HUES64 (cell line): Measurements from ENCODE around the gene GLI3.
A peak's percentile ranks its signal among the peaks of the same experiment; 100 is the strongest.
"Not testable (repeated sequence)": the region's sequence is repeated elsewhere in the genome, so short reads cannot be mapped to it uniquely, and the experiment has no call there.

Experiments
- H3K27ac ChIP-seq: 2 replicates; pipeline ENCODE4 v1.7.0; 2013; ENCODE audit warnings: low read depth, low read length, inconsistent platforms
- H3K27me3 ChIP-seq: 2 replicates; pipeline ENCODE4 v1.6.1; 2013; ENCODE audit warnings: mild to moderate bottlenecking, low read length; ENCODE audit not compliant: insufficient read depth
- H3K36me3 ChIP-seq: 2 replicates; pipeline ENCODE4 v1.6.1; 2013; ENCODE audit warnings: mild to moderate bottlenecking, low read length; ENCODE audit not compliant: insufficient read depth
- H3K4me1 ChIP-seq: 2 replicates; pipeline ENCODE4 v1.6.1; 2013; ENCODE audit warnings: mild to moderate bottlenecking, low read length, moderate library complexity; ENCODE audit not compliant: insufficient read depth
- H3K4me3 ChIP-seq: 2 replicates; pipeline ENCODE4 v1.5.1; 2013; ENCODE audit warnings: mild to moderate bottlenecking, low read length, moderate library complexity
- H3K9ac ChIP-seq: 2 replicates; pipeline ENCODE4 v1.6.1; 2013; ENCODE audit warnings: mild to moderate bottlenecking, low read depth, low read length
- H3K9me3 ChIP-seq: 2 replicates; pipeline ENCODE4 v1.6.1; 2013; ENCODE audit warnings: low read depth, low read length; ENCODE audit not compliant: insufficient read depth
- WGBS: fragments of 150-250, 120-280 bp; methylation state at CpG from one replicate; pipeline ENCODE4 v1.1.7; 2013; ENCODE audit warnings: missing lambda C conversion rate; 5-methylcytosine and 5-hydroxymethylcytosine counted together

Gene GLI3

GRCh38 chr7:42211938-42212337 is 25.1 kb downstream of the GLI3 start:
- Histone ChIP-seq H3K9ac (no peak overlapping the region), H3K4me3 (no peak overlapping the region), H3K27me3 (no peaks in the 10 kb centered on the region), H3K27ac (peak overlapping the region; percentile 55; the same call in 1 of the 2 replicates), H3K36me3 (peaks cover 19% of the 10 kb centered on the region; the same call in 1 of the 2 replicates), H3K9me3 (no peaks in the 10 kb centered on the region), H3K4me1 (peaks cover 58% of the 10 kb centered on the region)
- 95% methylated on average over 3 of the region's 3 CpGs for WGBS

GRCh38 chr7:42210779-42211178 is 26.2 kb downstream of the GLI3 start:
- WGBS: 76% methylated on average over 3 of the region's 3 CpGs
- H3K9ac ChIP-seq: no peak overlapping the region; the same call in 1 of the 2 replicates
- peak overlapping the region; percentile 24; the same call in 1 of the 2 replicates for H3K27ac ChIP-seq
- peaks cover 58% of the 10 kb centered on the region for H3K4me1 ChIP-seq
- no peak overlapping the region for H3K4me3 ChIP-seq
- H3K27me3 ChIP-seq: no peaks in the 10 kb centered on the region
- peaks cover 20% of the 10 kb centered on the region; the same call in 1 of the 2 replicates for H3K36me3 ChIP-seq
- H3K9me3 ChIP-seq: no peaks in the 10 kb centered on the region

- H3K27ac ChIP-seq: peak overlapping the region; percentile 24; the same call in 1 of the 2 replicates
- H3K27me3 ChIP-seq: no peaks in the 10 kb centered on the region
- H3K4me1 ChIP-seq: peaks cover 55% of the 10 kb centered on the region
- WGBS: 100% methylated on average over 2 of the region's 3 CpGs
- peaks cover 20% of the 10 kb centered on the region; the same call in 1 of the 2 replicates for H3K36me3 ChIP-seq
- no peak overlapping the region for H3K4me3 ChIP-seq
- no peaks in the 10 kb centered on the region for H3K9me3 ChIP-seq
- H3K9ac ChIP-seq: no peak overlapping the region; the same call in 1 of the 2 replicates
Measured at GRCh38 chr7:42210333-42210732, 26.7 kb downstream of the GLI3 start.

GRCh38 chr7:42209085-42209484 is 27.9 kb downstream of the GLI3 start:
- H3K4me3 ChIP-seq, H3K27ac ChIP-seq, H3K9me3 ChIP-seq, H3K9ac ChIP-seq, H3K27me3 ChIP-seq: not testable (repeated sequence)
- Histone ChIP-seq H3K4me1 (peaks cover 43% of the 10 kb centered on the region), H3K36me3 (peaks cover 23% of the 10 kb centered on the region; the same call in 1 of the 2 replicates)

- Histone ChIP-seq H3K4me3 (no peak overlapping the region), H3K36me3 (peaks cover 23% of the 10 kb centered on the region; the same call in 1 of the 2 replicates), H3K27ac (no peak overlapping the region), H3K27me3 (no peaks in the 10 kb centered on the region), H3K9me3 (no peaks in the 10 kb centered on the region), H3K4me1 (peaks cover 38% of the 10 kb centered on the region), H3K9ac (no peak overlapping the region)
Measured at GRCh38 chr7:42208572-42208971, 28.4 kb downstream of the GLI3 start.

GRCh38 chr7:42207420-42207819 is 29.6 kb downstream of the GLI3 start:
- Histone ChIP-seq H3K9ac (no peak overlapping the region), H3K36me3 (peaks cover 26% of the 10 kb centered on the region; the same call in 1 of the 2 replicates), H3K4me1 (peaks cover 26% of the 10 kb centered on the region), H3K27me3 (no peaks in the 10 kb centered on the region), H3K9me3 (no peaks in the 10 kb centered on the region), H3K4me3 (no peak overlapping the region), H3K27ac (no peak overlapping the region)
- 97% methylated on average over 1 of the region's 2 CpGs for WGBS

- Histone ChIP-seq H3K36me3 (peaks cover 15% of the 10 kb centered on the region; the same call in 1 of the 2 replicates), H3K9me3 (no peaks in the 10 kb centered on the region), H3K27me3 (no peaks in the 10 kb centered on the region), H3K9ac (no peak overlapping the region), H3K4me1 (no peaks in the 10 kb centered on the region), H3K4me3 (no peak overlapping the region), H3K27ac (no peak overlapping the region)
Measured at GRCh38 chr7:42203336-42203735, 33.7 kb downstream of the GLI3 start.

GRCh38 chr7:42202601-42203000 is 34.4 kb downstream of the GLI3 start:
- Histone ChIP-seq H3K36me3 (peaks cover 15% of the 10 kb centered on the region; the same call in 1 of the 2 replicates), H3K27ac (no peak overlapping the region), H3K4me3 (no peak overlapping the region), H3K9me3 (no peaks in the 10 kb centered on the region), H3K27me3 (no peaks in the 10 kb centered on the region), H3K9ac (no peak overlapping the region), H3K4me1 (peaks cover 3% of the 10 kb centered on the region; the same call in 1 of the 2 replicates)
- 95% methylated on average over 4 of the region's 4 CpGs for WGBS

GRCh38 chr7:42198974-42199668 is 37.9 kb downstream of the GLI3 start:
- Histone ChIP-seq H3K4me1 (peaks cover 11% of the 10 kb centered on the region; the same call in 1 of the 2 replicates), H3K9me3 (no peaks in the 10 kb centered on the region), H3K27ac (no peak overlapping the region), H3K9ac (no peak overlapping the region), H3K27me3 (no peaks in the 10 kb centered on the region; the same call in 1 of the 2 replicates), H3K36me3 (peaks cover 8% of the 10 kb centered on the region; the same call in 1 of the 2 replicates), H3K4me3 (no peak overlapping the region)
- 88% methylated on average over 8 of the region's 8 CpGs for WGBS

- peaks cover 19% of the 10 kb centered on the region for H3K4me1 ChIP-seq
- H3K36me3 ChIP-seq: peaks cover 5% of the 10 kb centered on the region; the same call in 1 of the 2 replicates
- no peak overlapping the region for H3K4me3 ChIP-seq
- no peaks in the 10 kb centered on the region for H3K9me3 ChIP-seq
- H3K9ac ChIP-seq: no peak overlapping the region
- H3K27me3 ChIP-seq: no peaks in the 10 kb centered on the region; the same call in 1 of the 2 replicates
- WGBS: 88% methylated on average over 6 of the region's 6 CpGs
- H3K27ac ChIP-seq: no peak overlapping the region
Measured at GRCh38 chr7:42198296-42198695, 38.7 kb downstream of the GLI3 start.

- Histone ChIP-seq H3K36me3 (peaks cover 3% of the 10 kb centered on the region; the same call in 1 of the 2 replicates), H3K27me3 (no peaks in the 10 kb centered on the region; the same call in 1 of the 2 replicates), H3K9ac (no peak overlapping the region), H3K4me1 (peaks cover 27% of the 10 kb centered on the region), H3K27ac (no peak overlapping the region), H3K4me3 (no peak overlapping the region), H3K9me3 (no peaks in the 10 kb centered on the region)
- 89% methylated on average over 12 of the region's 12 CpGs for WGBS
Measured at GRCh38 chr7:42197451-42197850, 39.6 kb downstream of the GLI3 start.
